GM12878 (cell line): ENCODE results near the gene ATXN7L1. TPM values are rescaled to one million over a fixed set of nuclear protein-coding genes. Genes with fewer than 3 reads are reported as not detected.

Experiments used
- ATAC-seq: fragments of 200-7000 bp; cut with Tn5 transposase; 3 replicates; pipeline ENCODE4 v1.9.1; 2020; ENCODE audit warnings: mild to moderate bottlenecking, moderate library complexity
- BruUV-seq: library from RNA; stranded (reverse); fragments of 400-500 nt; replicated peaks from 2 replicates; lab custom pipeline; 2021; lab: Mats Ljungman, UMichigan
- CTCF ChIA-PET: fragments of 300-600 bp; sonication (Branson Sonifier 250); formaldehyde crosslinking; extraction: SDS; loops from one replicate; lab custom pipeline; 2021; ENCODE audit warnings: inconsistent platforms; lab: Yijun Ruan, JAX
- POLR2A ChIA-PET: fragments of 350-600 bp; formaldehyde crosslinking; extraction: SDS; loops from one replicate; lab custom pipeline; 2021; ENCODE audit warnings: inconsistent platforms; lab: Charles Lee
- RAD21 ChIA-PET: fragments of 300-600 bp; sonication (Branson Sonifier 250); formaldehyde crosslinking; loops from one replicate; lab custom pipeline; 2023; ENCODE audit warnings: antibody characterized with exemption; ENCODE audit not compliant: unreplicated experiment; lab: Charles Lee
- SMC1A ChIA-PET: fragments of 300-600 bp; sonication (Branson Sonifier 250); formaldehyde crosslinking; loops from one replicate; lab custom pipeline; 2023; ENCODE audit not compliant: unreplicated experiment, uncharacterized antibody; lab: Charles Lee
- DNase-seq: peaks from one replicate; pipeline ENCODE4 v3.0.0-alpha.2; 2011; ENCODE audit warnings: low read depth, low spot score
- FAIRE-seq: peaks from 3 replicates; lab custom pipeline; 2011; peaks lifted over from hg19 to GRCh38; lab: Jason Lieb, UNC
- H2AFZ ChIP-seq: 2 replicates; pipeline ENCODE4 v1.6.0; 2011; ENCODE audit warnings: low read depth, low read length, control low read depth; ENCODE audit not compliant: control insufficient read depth
- H3K27ac ChIP-seq: 2 replicates; pipeline ENCODE4 v1.5.1; 2011; ENCODE audit warnings: control low read depth; ENCODE audit not compliant: control insufficient read depth, insufficient read depth
- H3K27me3 ChIP-seq, 2 experiments: replicated peaks in 1 of 2; 2 replicates each; pipeline versions ENCODE4 v1.6.0 to v1.6.1; 2011; ENCODE audit warnings: low read length in 1 of 2; ENCODE audit not compliant: control insufficient read depth in 2 of 2, insufficient read depth in 2 of 2
- H3K36me3 ChIP-seq, 2 experiments: 2 replicates each; pipeline ENCODE4 v1.5.1; 2011; ENCODE audit warnings: low read length in 1 of 2; ENCODE audit not compliant: control insufficient read depth in 2 of 2, insufficient read depth in 2 of 2
- H3K4me1 ChIP-seq: 2 replicates; pipeline ENCODE4 v1.6.1; 2011; ENCODE audit warnings: mild to moderate bottlenecking, low read length, moderate library complexity, mixed read lengths; ENCODE audit not compliant: control insufficient read depth, insufficient read depth
- H3K4me2 ChIP-seq: 2 replicates; pipeline ENCODE4 v1.6.0; 2011; ENCODE audit warnings: control low read depth; ENCODE audit not compliant: control insufficient read depth, insufficient read depth
- H3K4me3 ChIP-seq: fragments of 200-600 bp; sonication (generic); 2 replicates; pipeline ENCODE4 v1.5.1; 2016
- H3K79me2 ChIP-seq: 2 replicates; pipeline ENCODE4 v1.6.0; 2011; ENCODE audit warnings: low read length; ENCODE audit not compliant: control insufficient read depth, insufficient read depth
- H3K9ac ChIP-seq: 2 replicates; pipeline ENCODE4 v1.8.0; 2011; ENCODE audit warnings: low read length, control low read depth, mixed read lengths; ENCODE audit not compliant: control insufficient read depth, insufficient read depth
- H3K9me3 ChIP-seq: replicated peaks from 3 replicates; pipeline ENCODE4 v1.5.1; 2011; ENCODE audit warnings: mild to moderate bottlenecking, low read length; ENCODE audit not compliant: control insufficient read depth, insufficient read depth
- H4K20me1 ChIP-seq: 2 replicates; pipeline ENCODE4 v1.6.0; 2011; ENCODE audit not compliant: control insufficient read depth, insufficient read depth
- DPF2 ChIP-seq: fragments of 450-650 bp; IDR thresholded peaks from 2 replicates; pipeline ENCODE4 v1.6.1; 2017; ENCODE audit warnings: mild to moderate bottlenecking
- ETV6 ChIP-seq, 2 experiments: fragments of 450-650 bp in 1 of 2; IDR thresholded peaks in 1 of 2; conservative IDR thresholded peaks in 1 of 2; 2 replicates each; pipeline ENCODE4 v1.6.1; 2014; ENCODE audit warnings: antibody characterized with exemption in 1 of 2, borderline replicate concordance in 1 of 2, low read depth in 1 of 2, mild to moderate bottlenecking in 1 of 2, moderate library complexity in 1 of 2
- FOXK2 ChIP-seq: fragments of 450-650 bp; IDR thresholded peaks from 2 replicates; pipeline ENCODE4 v1.6.1; 2017; ENCODE audit warnings: mild to moderate bottlenecking, moderate library complexity
- GATAD2B ChIP-seq: fragments of 450-650 bp; conservative IDR thresholded peaks from 2 replicates; pipeline ENCODE4 v1.6.1; 2017; ENCODE audit warnings: low read depth, mild to moderate bottlenecking, moderate library complexity
- IKZF1 ChIP-seq: fragments of 450-650 bp; conservative IDR thresholded peaks from 2 replicates; pipeline ENCODE4 v1.6.1; 2017; ENCODE audit warnings: antibody characterized with exemption, mild to moderate bottlenecking
- KAT2A ChIP-seq: conservative IDR thresholded peaks from 2 replicates; pipeline ENCODE4 v1.6.1; 2011; ENCODE audit warnings: low read depth, low read length; ENCODE audit not compliant: control insufficient read depth
- RAD51 ChIP-seq: fragments of 450-650 bp; IDR thresholded peaks from 2 replicates; pipeline ENCODE4 v1.6.1; 2016; ENCODE audit warnings: moderate library complexity, mild to moderate bottlenecking, inconsistent platforms
- RB1 ChIP-seq: fragments of 450-650 bp; formaldehyde crosslinking; IDR thresholded peaks from 2 replicates; pipeline ENCODE4 v1.6.1; 2017; ENCODE audit warnings: mild to moderate bottlenecking, borderline replicate concordance
- ZNF24 ChIP-seq: fragments of 450-650 bp; IDR thresholded peaks from 2 replicates; pipeline ENCODE4 v1.6.1; 2017; ENCODE audit warnings: antibody characterized with exemption, mild to moderate bottlenecking
- ZNF274 ChIP-seq: IDR thresholded peaks from one replicate; pipeline ENCODE4 v1.8.0; 2011; ENCODE audit not compliant: insufficient read length, insufficient read depth
- WGBS: methylation state at CpG from one replicate; pipeline ENCODE4 v1.1.6; 2016; ENCODE audit warnings: low lambda C conversion rate; ENCODE audit not compliant: insufficient replicate concordance, insufficient coverage; ENCODE audit errors: missing lambda C conversion rate; 5-methylcytosine and 5-hydroxymethylcytosine counted together
- in situ Hi-C: fragments of 300-500 bp; cut with MboI; formaldehyde crosslinking; loops from 9 replicates; pipeline ENCODE4 v1.14.3; 2018; ENCODE audit warnings: mixed read lengths
- intact Hi-C: fragments of 100-400 bp; cut with micrococcal nuclease; formaldehyde crosslinking; loops from one replicate; pipeline ENCODE4 v1.14.2; 2022; ENCODE audit not compliant: unreplicated experiment
- polyA plus RNA-seq, 11 experiments: library from polyadenylated mRNA; depleted of rRNA in 4 of 11; unstranded in 6 of 11; stranded (reverse) in 5 of 11; fragments of >200 nt; fragmentation: Nextera tagmentation in 4 of 11; fragmentation: Illumina TruSeq in 1 of 11; extraction: Ambion mirVana in 4 of 11; extraction: Trizol in 1 of 11; gene quantifications; 1 replicate in 1 of 11; 2 replicates in 10 of 11; pipeline versions ENCODE4 v1.2.1 to v1.2.3, GENCODE V29; 2011 to 2016; ENCODE audit warnings: inconsistent platforms in 2 of 11, missing spikeins in 2 of 11, low read depth in 1 of 11
- total RNA-seq, 4 experiments: library from RNA; depleted of rRNA in 3 of 4; stranded (reverse); fragments of >200 nt in 3 of 4; fragmentation: Illumina TruSeq in 1 of 4; extraction: Trizol in 1 of 4; gene quantifications; 2 replicates each; pipeline versions ENCODE4 v1.2.1 to v1.2.3, GENCODE V29; 2013 to 2021
- TF ChIP-seq, protein P1 (sequence below): fragments of 450-650 bp; formaldehyde crosslinking; IDR thresholded peaks from 2 replicates; pipeline ENCODE4 v1.4.0; 2022; ENCODE audit warnings: mild to moderate bottlenecking, moderate library complexity
- TF ChIP-seq, protein P2 (sequence below): IDR thresholded peaks from 2 replicates; pipeline ENCODE4 v1.6.1; 2012; ENCODE audit warnings: low read depth, low read length, improper control_type of control experiment

ATXN7L1 gene
- total and polyA plus RNA-seq, 10 of the 15 experiments (the other 5 are each of a cell fraction or from before 2014, with no cell fraction given) = 0.40 to 2.9 (median 1.2) TPM

DNA sequence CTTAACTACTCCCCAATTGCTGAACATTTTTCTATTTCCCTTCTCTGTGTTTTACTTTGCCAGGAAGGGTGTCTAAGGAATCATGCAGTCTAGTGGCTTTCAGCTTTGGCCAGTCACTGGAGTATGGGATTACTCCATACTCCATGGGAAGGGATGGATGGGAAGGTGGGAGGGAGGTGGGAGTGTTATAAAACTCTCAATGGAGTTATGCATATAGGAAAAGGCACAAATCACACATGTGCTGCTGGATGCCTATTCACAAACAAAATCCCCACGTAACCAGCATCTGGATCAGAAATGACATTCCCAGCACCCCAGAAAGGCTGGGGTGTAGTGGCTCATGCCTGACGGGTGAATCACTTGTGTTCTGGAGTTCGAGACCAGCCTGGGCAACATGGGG, 125.3 kb downstream of the ATXN7L1 start:
- no peaks in the 10 kb centered on the region for H3K79me2 ChIP-seq
- RAD21 ChIA-PET = interaction anchor here (1.2 kb wide), 1 partner anchor 290 kb away, joined by 3 read pairs; no protein-coding TSS in a partner anchor
- intact Hi-C loops = no loop called here
- CTCF ChIA-PET = interaction anchor here (0.6 to 6.1 kb wide), 4 partner anchors 10 to 305 kb away, joined by 3 to 27 read pairs (median 3); no protein-coding TSS in a partner anchor
- FAIRE-seq (no peak), DNase-seq (no peak), ATAC-seq (no peak)
- 20% methylated on average over 3 of the region's 3 CpGs for WGBS
- H3K27ac ChIP-seq = no peak overlapping the region
- no peak overlapping the region for H2AFZ ChIP-seq
- no peak overlapping the region for H3K4me2 ChIP-seq
- H3K9ac ChIP-seq = no peak overlapping the region
- no peaks in the 10 kb centered on the region for H3K9me3 ChIP-seq
- H4K20me1 ChIP-seq = no peaks in the 10 kb centered on the region
- no peak overlapping the region for H3K4me3 ChIP-seq
- no TSS peak for BruUV-seq
- SMC1A ChIA-PET = interaction anchor here (0.7 to 1.2 kb wide), 2 partner anchors 10 to 291 kb away, joined by 4 to 7 read pairs; no protein-coding TSS in a partner anchor
- in situ Hi-C loops = loop anchor here (5.0 kb wide), 1 partner anchor 291 kb away; no protein-coding TSS in a partner anchor
- H3K27me3 ChIP-seq = peaks cover 0 to 6% of the 10 kb centered on the region in 2 experiments; a peak in 2 of 4 replicates
- TF ChIP-seq RB1 (no peak), DPF2 (no peak), IKZF1 (no peak), ETV6 (conservative IDR thresholded peaks at IDR 0.05 in 1 of 2, IDR thresholded peaks at IDR 0.05 in 1 of 2; ENCODE audit: borderline replicate concordance in 1 of 2, low read depth in 1 of 2) (no peak), ZNF24 (no peak), GATAD2B (no peak), ZNF274 (no peak), KAT2A (no peak), RAD51 (no peak), FOXK2 (no peak)
- TF ChIP-seq, protein P1, sequence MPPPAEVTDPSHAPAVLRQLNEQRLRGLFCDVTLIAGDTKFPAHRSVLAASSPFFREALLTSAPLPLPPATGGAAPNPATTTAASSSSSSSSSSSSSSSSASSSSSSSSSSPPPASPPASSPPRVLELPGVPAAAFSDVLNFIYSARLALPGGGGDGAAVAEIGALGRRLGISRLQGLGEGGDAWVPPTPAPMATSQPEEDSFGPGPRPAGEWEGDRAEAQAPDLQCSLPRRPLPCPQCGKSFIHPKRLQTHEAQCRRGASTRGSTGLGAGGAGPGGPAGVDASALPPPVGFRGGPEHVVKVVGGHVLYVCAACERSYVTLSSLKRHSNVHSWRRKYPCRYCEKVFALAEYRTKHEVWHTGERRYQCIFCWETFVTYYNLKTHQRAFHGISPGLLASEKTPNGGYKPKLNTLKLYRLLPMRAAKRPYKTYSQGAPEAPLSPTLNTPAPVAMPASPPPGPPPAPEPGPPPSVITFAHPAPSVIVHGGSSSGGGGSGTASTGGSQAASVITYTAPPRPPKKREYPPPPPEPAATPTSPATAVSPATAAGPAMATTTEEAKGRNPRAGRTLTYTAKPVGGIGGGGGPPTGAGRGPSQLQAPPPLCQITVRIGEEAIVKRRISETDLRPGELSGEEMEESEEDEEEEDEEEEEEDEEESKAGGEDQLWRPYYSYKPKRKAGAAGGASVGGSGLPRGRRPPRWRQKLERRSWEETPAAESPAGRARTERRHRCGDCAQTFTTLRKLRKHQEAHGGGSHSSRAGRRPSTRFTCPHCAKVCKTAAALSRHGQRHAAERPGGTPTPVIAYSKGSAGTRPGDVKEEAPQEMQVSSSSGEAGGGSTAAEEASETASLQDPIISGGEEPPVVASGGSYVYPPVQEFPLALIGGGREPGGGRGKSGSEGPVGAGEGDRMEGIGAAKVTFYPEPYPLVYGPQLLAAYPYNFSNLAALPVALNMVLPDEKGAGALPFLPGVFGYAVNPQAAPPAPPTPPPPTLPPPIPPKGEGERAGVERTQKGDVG (CRISPR knock-in tag) = no peak
- TF ChIP-seq, protein P2, sequence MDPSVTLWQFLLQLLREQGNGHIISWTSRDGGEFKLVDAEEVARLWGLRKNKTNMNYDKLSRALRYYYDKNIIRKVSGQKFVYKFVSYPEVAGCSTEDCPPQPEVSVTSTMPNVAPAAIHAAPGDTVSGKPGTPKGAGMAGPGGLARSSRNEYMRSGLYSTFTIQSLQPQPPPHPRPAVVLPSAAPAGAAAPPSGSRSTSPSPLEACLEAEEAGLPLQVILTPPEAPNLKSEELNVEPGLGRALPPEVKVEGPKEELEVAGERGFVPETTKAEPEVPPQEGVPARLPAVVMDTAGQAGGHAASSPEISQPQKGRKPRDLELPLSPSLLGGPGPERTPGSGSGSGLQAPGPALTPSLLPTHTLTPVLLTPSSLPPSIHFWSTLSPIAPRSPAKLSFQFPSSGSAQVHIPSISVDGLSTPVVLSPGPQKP = no peak
- H3K36me3 ChIP-seq = no peaks in the 10 kb centered on the region
- no peaks in the 10 kb centered on the region for H3K4me1 ChIP-seq
- POLR2A ChIA-PET = no interaction called here
